Kidney (tissue), 14 donors: Measurements from ENCODE around the gene XPO5. TPM values are rescaled to one million over a fixed set of nuclear protein-coding genes. Genes with fewer than 3 reads are reported as not detected.
A peak's percentile ranks its signal among the peaks of the same experiment; 100 is the strongest.

Experiments used
- DNase-seq, 5 donors: peaks; one replicate each; pipeline ENCODE4 v3.0.0-alpha.2; 2013 to 2020
- FAIRE-seq: peaks from 2 replicates; lab custom pipeline; 2012; peaks lifted over from hg19 to GRCh38; lab: Jason Lieb, UNC
- H3K27ac ChIP-seq, 2 donors: one replicate each; pipeline ENCODE4 v1.7.0; 2013; ENCODE audit warnings: low read depth in 2 of 2, low read length in 2 of 2, inconsistent platforms in 1 of 2
- H3K27me3 ChIP-seq: one replicate; pipeline ENCODE4 v1.7.1; 2013; ENCODE audit warnings: low read length, inconsistent platforms; ENCODE audit not compliant: control insufficient read depth, insufficient read depth
- H3K36me3 ChIP-seq, 3 donors: one replicate each; pipeline versions ENCODE4 v1.7.0 to v1.7.1; 2013; ENCODE audit warnings: low read length in 3 of 3, control low read depth in 1 of 3, inconsistent platforms in 1 of 3; ENCODE audit not compliant: insufficient read depth in 3 of 3, control insufficient read depth in 2 of 3
- H3K4me1 ChIP-seq, 3 donors: one replicate each; pipeline versions ENCODE4 v1.7.0 to v1.7.1; 2013; ENCODE audit warnings: low read length in 3 of 3, inconsistent platforms in 1 of 3, low read depth in 1 of 3; ENCODE audit not compliant: control insufficient read depth in 2 of 3, insufficient read depth in 2 of 3
- H3K4me3 ChIP-seq, 3 donors: one replicate each; pipeline versions ENCODE4 v1.7.0 to v1.8.1; 2013; ENCODE audit warnings: low read length in 3 of 3, control low read depth in 1 of 3, inconsistent platforms in 1 of 3
- H3K9ac ChIP-seq, 3 donors: one replicate each; pipeline versions ENCODE4 v1.7.0 to v1.7.1; 2013; ENCODE audit warnings: low read length in 3 of 3, control low read depth in 1 of 3, inconsistent platforms in 1 of 3
- H3K9me3 ChIP-seq, 3 donors: one replicate each; pipeline versions ENCODE4 v1.7.0 to v1.7.1; 2013; ENCODE audit warnings: low read length in 3 of 3, control low read depth in 1 of 3, inconsistent platforms in 1 of 3; ENCODE audit not compliant: control insufficient read depth in 2 of 3, insufficient read depth in 1 of 3
- CTCF ChIP-seq: IDR thresholded peaks from 3 replicates; pipeline ENCODE4 v1.5.1; 2012; ENCODE audit warnings: mild to moderate bottlenecking, moderate library complexity, borderline replicate concordance; ENCODE audit not compliant: insufficient read depth; ENCODE audit errors: extremely low read depth
- intact Hi-C: fragments of 100-400 bp; cut with DNase I; formaldehyde crosslinking; loops from one replicate; pipeline ENCODE4 v1.11.1; 2022
- polyA plus RNA-seq: library from polyadenylated mRNA; stranded (reverse); fragments of 350-450 nt; fragmentation: Illumina TruSeq; extraction: RNeasy Lipid Tissue Mini Kit (QIAGEN cat#74804); gene quantifications from one replicate; pipeline ENCODE4 v1.2.3, GENCODE V29; 2014; ENCODE audit warnings: low read depth, low replicate concordance; ENCODE audit not compliant: insufficient read depth
- total RNA-seq: library from RNA; stranded (reverse); fragmentation: NEBNext Ultra II Directional; extraction: Animal tissue kit (Norgen Biotek cat#: 25700); gene quantifications from one replicate; pipeline ENCODE4 v1.2.1, GENCODE V29; 2021
- donor health status: control.
- donor health status: control.
- donor health status: control.
- donor health status: control.
- donor health status: control.
- donor health status: DM: yes; HTN: yes; CAD: no.
- donor health status: Normal renal cell carcinoma (clear cell type).

XPO5 gene
- total and polyA plus RNA-seq, 2 donors from 2014 or later: 7.5 to 34.3 TPM

- FAIRE-seq (no peak), DNase-seq (no peak)
- intact Hi-C loops: no loop called here
- TF ChIP-seq CTCF: no peak
- H3K4me1 ChIP-seq: peaks cover 13 to 16% (median 15%) of the 10 kb centered on the region in 3 donors
- H3K27me3 ChIP-seq: no peaks in the 10 kb centered on the region
- H3K36me3 ChIP-seq: peaks cover 11 to 46% (median 39%) of the 10 kb centered on the region in 3 donors
- H3K27ac ChIP-seq: peak overlapping the region; percentile 76 to 88
- peak overlapping the region; percentile 93 to 98 (median 97) for H3K4me3 ChIP-seq
- H3K9ac ChIP-seq: peak overlapping the region; percentile 89 to 99 (median 92)
- H3K9me3 ChIP-seq: no peaks in the 10 kb centered on the region
These were observed 59.5 kb downstream of the XPO5 start for GRCh38 chr6:43516367-43516696.

- DNase-seq (no peak), FAIRE-seq (no peak)
- peaks cover 13 to 17% (median 15%) of the 10 kb centered on the region in 3 donors for H3K4me1 ChIP-seq
- peak overlapping the region; percentile 93 to 98 (median 97) for H3K4me3 ChIP-seq
- peak overlapping the region; percentile 89 to 99 (median 92) for H3K9ac ChIP-seq
- H3K27me3 ChIP-seq: no peaks in the 10 kb centered on the region
- TF ChIP-seq CTCF: no peak
- no peak overlapping the region for H3K27ac ChIP-seq
- no peaks in the 10 kb centered on the region for H3K9me3 ChIP-seq
- H3K36me3 ChIP-seq: peaks cover 12 to 42% (median 34%) of the 10 kb centered on the region in 3 donors
- intact Hi-C loops: no loop called here
These were observed 60.0 kb downstream of the XPO5 start for GRCh38 chr6:43515808-43516207.

- Histone ChIP-seq H3K4me3 (no peak overlapping the region), H3K27ac (no peak overlapping the region), H3K4me1 (peaks cover 7 to 25% (median 13%) of the 10 kb centered on the region in 3 donors), H3K27me3 (no peaks in the 10 kb centered on the region), H3K9me3 (no peaks in the 10 kb centered on the region), H3K9ac (no peak overlapping the region), H3K36me3 (peaks cover 5 to 26% (median 20%) of the 10 kb centered on the region in 3 donors)
- FAIRE-seq: no peak
- TF ChIP-seq CTCF: no peak
- DNase-seq: no peak
- intact Hi-C loops: no loop called here
These were observed 63.9 kb downstream of the XPO5 start for GRCh38 chr6:43511824-43512415.
